ENCODE measurements around the gene CLCN7.

GRCh38 chr16:1454561-1454960, 20.3 kb downstream of the CLCN7 start:
- TF ChIP-seq POLR2A (IDR thresholded peaks at IDR 0.05) (no peak), CTCF (IDR thresholded peaks at IDR 0.05) (no peak)

Data from heart left ventricle (tissue), 13 donors.